Neural progenitor cell (in vitro differentiated cells): ENCODE data around the gene TMPRSS11B.

ENCODE experiments used
- CTCF ChIP-seq: fragments of 200-600 bp; sonication (generic); IDR thresholded peaks from 2 replicates; pipeline ENCODE4 v1.5.1; 2017; ENCODE audit warnings: antibody characterized with exemption, mild to moderate bottlenecking
- EZH2 ChIP-seq: fragments of 200-600 bp; sonication (generic); IDR thresholded peaks from 2 replicates; pipeline ENCODE4 v1.6.1; 2017; ENCODE audit warnings: antibody characterized with exemption, mild to moderate bottlenecking, moderate library complexity
- EZH2phosphoT487 ChIP-seq: fragments of 200-600 bp; sonication (generic); IDR thresholded peaks from 2 replicates; pipeline ENCODE4 v1.6.1; 2017; ENCODE audit warnings: antibody characterized with exemption

DNA sequence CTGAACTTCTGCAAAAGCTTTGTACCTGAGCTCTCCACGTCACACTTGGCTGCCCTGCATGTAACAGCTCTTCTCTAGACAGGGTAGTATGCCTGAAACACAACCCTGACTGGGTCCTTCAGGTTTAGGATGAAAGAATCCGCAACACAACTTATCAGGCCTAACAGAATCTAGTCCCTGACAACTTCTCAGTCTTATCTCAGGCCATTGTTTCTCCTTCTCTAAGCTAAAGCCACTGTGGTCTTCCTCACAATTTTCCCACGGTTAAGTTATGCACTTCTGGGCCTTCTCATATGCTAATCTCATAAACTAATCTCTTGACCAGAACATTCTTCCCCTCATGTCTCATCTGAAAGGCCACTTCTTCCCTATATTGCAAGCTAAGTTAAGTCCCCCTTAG is 10.8 kb upstream of the TMPRSS11B start:
- TF ChIP-seq CTCF = no peak
- TF ChIP-seq EZH2phosphoT487 = no peak
- no peak for TF ChIP-seq EZH2
